Ishikawa (cell line): ENCODE results near the gene VPS4B.

Experiments used
- CEBPB ChIP-seq: IDR thresholded peaks from 2 replicates; pipeline ENCODE4 v1.6.1; 2012
- EP300 ChIP-seq: IDR thresholded peaks from 2 replicates; pipeline ENCODE4 v1.6.1; 2012; ENCODE audit warnings: borderline replicate concordance
- MAX ChIP-seq: IDR thresholded peaks from 2 replicates; pipeline ENCODE4 v1.6.1; 2012

- no peak for TF ChIP-seq EP300
- TF ChIP-seq CEBPB, result no peak
- TF ChIP-seq MAX, result no peak
Observed at GRCh38 chr18:63410792-63411191, 11.5 kb downstream of the VPS4B start.
